HEK293T (cell line): ENCODE results near the gene MOCOS.

Experiments used
- ARNT ChIP-seq: fragments of 450-650 bp; IDR thresholded peaks from 2 replicates; pipeline ENCODE4 v1.6.1; 2017; ENCODE audit warnings: mild to moderate bottlenecking
- BHLHE40 ChIP-seq: fragments of 450-650 bp; IDR thresholded peaks from 2 replicates; pipeline ENCODE4 v1.6.1; 2016; ENCODE audit warnings: mild to moderate bottlenecking, moderate library complexity, borderline replicate concordance
- CTBP1 ChIP-seq: fragments of 450-650 bp; IDR thresholded peaks from 2 replicates; pipeline ENCODE4 v1.6.1; 2016; ENCODE audit warnings: borderline replicate concordance
- ELF4 ChIP-seq: fragments of 450-650 bp; IDR thresholded peaks from 2 replicates; pipeline ENCODE4 v1.6.1; 2017; ENCODE audit warnings: antibody characterized with exemption
- FOXA1 ChIP-seq: fragments of 450-650 bp; IDR thresholded peaks from 2 replicates; pipeline ENCODE4 v1.6.1; 2016; ENCODE audit warnings: mild to moderate bottlenecking
- FOXK2 ChIP-seq: fragments of 450-650 bp; IDR thresholded peaks from 2 replicates; pipeline ENCODE4 v1.6.1; 2016; ENCODE audit warnings: mild to moderate bottlenecking
- FOXM1 ChIP-seq: fragments of 450-650 bp; IDR thresholded peaks from 2 replicates; pipeline ENCODE4 v1.6.1; 2017; ENCODE audit warnings: mild to moderate bottlenecking, borderline replicate concordance
- L3MBTL2 ChIP-seq: fragments of 450-650 bp; conservative IDR thresholded peaks from 2 replicates; pipeline ENCODE4 v1.6.1; 2016; ENCODE audit warnings: mild to moderate bottlenecking
- NFRKB ChIP-seq: fragments of 450-650 bp; IDR thresholded peaks from 2 replicates; pipeline ENCODE4 v1.6.1; 2016; ENCODE audit warnings: mild to moderate bottlenecking, moderate library complexity
- SP1 ChIP-seq: fragments of 450-650 bp; IDR thresholded peaks from 2 replicates; pipeline ENCODE4 v1.6.1; 2017
- SUZ12 ChIP-seq: fragments of 450-650 bp; IDR thresholded peaks from 2 replicates; pipeline ENCODE4 v1.6.1; 2016; ENCODE audit warnings: mild to moderate bottlenecking
- TARDBP ChIP-seq: fragments of 450-650 bp; IDR thresholded peaks from 2 replicates; pipeline ENCODE4 v1.6.1; 2016
- ZNF384 ChIP-seq: fragments of 450-650 bp; IDR thresholded peaks from 2 replicates; pipeline ENCODE4 v1.6.1; 2016
- TF ChIP-seq, protein P1 (sequence below): fragments of 450-650 bp; IDR thresholded peaks from 2 replicates; pipeline ENCODE4 v1.6.1; 2016

- TF ChIP-seq FOXA1 (no peak), ARNT (no peak), BHLHE40 (no peak), ZNF384 (no peak), FOXK2 (no peak), SP1 (no peak), SUZ12 (no peak), FOXM1 (no peak), NFRKB (no peak), ELF4 (no peak), L3MBTL2 (no peak), TARDBP (no peak), CTBP1 (no peak)
- TF ChIP-seq, protein P1, sequence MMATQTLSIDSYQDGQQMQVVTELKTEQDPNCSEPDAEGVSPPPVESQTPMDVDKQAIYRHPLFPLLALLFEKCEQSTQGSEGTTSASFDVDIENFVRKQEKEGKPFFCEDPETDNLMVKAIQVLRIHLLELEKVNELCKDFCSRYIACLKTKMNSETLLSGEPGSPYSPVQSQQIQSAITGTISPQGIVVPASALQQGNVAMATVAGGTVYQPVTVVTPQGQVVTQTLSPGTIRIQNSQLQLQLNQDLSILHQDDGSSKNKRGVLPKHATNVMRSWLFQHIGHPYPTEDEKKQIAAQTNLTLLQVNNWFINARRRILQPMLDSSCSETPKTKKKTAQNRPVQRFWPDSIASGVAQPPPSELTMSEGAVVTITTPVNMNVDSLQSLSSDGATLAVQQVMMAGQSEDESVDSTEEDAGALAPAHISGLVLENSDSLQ = no peak
These were observed 54.5 kb downstream of the MOCOS start for GRCh38 chr18:36241831-36242230.
